Measurements from ENCODE around the gene FAM181B.

Gene FAM181B

DNA sequence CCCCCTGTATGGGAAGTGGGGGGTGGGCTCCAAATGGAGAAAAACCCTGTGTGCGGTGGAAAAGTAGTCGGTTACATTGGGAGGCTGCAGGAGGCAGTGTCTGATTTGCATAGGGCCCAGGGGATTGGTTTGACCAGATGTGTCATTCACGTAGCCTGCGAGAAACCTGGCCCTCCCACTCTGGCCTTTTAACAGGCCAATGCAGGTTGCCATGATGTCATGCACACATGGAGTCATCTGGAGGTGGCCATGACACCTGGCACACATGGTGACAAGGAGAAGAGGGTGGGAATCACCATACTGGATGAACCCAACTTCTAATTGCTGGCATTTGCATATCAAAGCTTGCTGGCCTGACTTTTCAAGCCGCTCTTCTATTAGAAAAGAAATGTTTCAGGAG is 50.6 kb downstream of the FAM181B start:
- DNase-seq (ENCODE audit: low read depth, low spot score) = no peak

DNA sequence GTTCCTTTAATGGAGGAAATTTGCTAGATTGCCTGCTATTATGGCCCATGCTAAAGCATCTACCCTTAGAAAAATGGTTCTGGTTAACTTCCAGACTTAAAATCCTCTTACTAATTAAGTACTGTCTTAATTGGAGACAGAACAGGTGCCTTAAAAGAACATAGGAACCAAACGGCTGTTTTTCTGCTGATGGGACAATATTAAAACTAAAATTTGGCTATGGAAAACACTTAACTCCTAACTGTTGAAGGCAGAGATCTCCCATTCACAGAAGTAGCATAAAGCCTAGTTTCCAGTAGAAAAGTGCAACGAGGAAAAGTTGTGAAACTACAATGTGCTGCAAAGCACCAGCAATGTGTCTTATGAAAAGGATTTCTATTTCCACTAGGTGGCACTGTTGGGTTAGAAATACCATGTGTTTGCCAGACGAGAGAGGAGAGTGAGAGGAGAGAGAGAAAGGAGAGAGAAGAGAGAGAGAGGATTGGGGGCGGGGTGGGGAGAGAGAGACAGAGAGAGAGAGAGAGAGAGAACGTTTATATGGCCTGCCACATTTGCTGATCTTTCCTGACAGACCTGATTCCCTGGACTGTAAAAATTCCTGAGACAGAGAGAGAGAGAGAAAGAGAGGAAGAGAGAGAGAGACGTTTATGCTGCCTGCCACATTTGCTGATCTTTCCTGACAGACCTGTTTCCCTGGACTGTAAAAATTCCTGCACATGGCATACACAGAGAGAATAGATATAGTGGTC is 51.5 kb downstream of the FAM181B start:
- DNase-seq (ENCODE audit: low read depth, low spot score) = peak; percentile 21

DNA sequence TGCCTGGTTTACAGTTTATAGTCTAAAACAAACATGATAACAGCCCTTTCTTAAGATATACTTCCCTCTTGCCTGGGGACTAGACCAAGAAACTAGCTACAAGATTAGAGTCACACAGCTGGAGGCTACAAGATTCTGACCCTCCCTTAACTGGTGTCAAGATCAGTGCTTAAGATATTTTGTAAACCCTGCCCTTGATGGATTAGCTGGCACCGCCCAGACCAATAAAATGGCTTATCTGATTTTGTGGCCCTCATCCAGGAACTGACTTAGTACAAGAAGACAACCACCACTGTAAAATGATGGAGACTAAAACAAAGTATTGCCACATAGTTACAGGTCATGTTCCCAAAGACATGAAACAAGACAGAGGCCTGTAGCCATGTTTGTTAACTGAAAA is 53.4 kb downstream of the FAM181B start:
- DNase-seq (ENCODE audit: low read depth, low spot score) = no peak

Data from smooth muscle cell of the brain vasculature (primary cell).